ENCODE results near the gene LYZL1.
"Not testable (repeated sequence)": the region's sequence is repeated elsewhere in the genome, so short reads cannot be mapped to it uniquely, and the experiment has no call there.

The LYZL1 gene

GRCh38 chr10:29288906-29289305 lies at the start of gene LYZL1:
LYZL1 (plus strand) TSS chr10:29289070; CDS start chr10:29291868, 2,798 bp downstream.
- not testable (repeated sequence) for DNase-seq (ENCODE audit: low spot score)

GRCh38 chr10:29239569-29240472 lies 49.0 kb upstream of the LYZL1 start:
- DNase-seq (ENCODE audit: low spot score) = no peak

DNA sequence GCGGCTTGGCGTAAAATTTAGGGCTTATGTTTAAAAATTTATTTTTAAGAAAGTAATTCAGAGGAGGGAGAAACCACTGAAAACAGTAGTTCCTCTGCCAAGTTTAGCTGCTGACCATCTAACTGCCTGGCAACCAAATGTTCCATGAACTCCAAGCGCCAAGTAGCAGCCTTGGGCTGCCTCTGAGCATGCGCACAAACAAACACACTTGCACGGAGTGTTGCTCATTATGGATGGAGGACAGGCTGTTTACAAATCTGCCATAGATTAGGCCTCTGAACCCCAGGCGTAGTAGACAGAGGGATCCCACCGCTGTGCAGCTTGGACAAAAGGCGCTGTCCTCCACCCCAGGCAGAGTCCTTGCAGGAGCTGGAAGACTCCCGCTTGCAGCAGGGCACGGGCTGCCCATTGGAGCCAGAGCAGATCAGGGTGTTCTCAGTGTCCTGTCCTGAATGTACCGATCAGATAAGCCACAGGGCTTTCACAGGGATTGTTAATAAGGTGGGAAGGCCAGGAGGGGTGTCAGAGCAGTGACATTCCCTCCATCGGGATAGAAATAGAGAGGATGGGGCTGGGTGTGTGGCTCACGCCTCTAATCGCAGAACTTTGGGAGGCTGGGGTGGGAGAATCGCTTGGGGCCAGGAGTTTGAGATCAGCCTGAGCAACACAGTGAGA lies 47.7 kb upstream of the LYZL1 start:
- DNase-seq (ENCODE audit: low spot score) = no peak

GRCh38 chr10:29241925-29242324 lies 46.9 kb upstream of the LYZL1 start:
- no peak for DNase-seq (ENCODE audit: low spot score)

DNA sequence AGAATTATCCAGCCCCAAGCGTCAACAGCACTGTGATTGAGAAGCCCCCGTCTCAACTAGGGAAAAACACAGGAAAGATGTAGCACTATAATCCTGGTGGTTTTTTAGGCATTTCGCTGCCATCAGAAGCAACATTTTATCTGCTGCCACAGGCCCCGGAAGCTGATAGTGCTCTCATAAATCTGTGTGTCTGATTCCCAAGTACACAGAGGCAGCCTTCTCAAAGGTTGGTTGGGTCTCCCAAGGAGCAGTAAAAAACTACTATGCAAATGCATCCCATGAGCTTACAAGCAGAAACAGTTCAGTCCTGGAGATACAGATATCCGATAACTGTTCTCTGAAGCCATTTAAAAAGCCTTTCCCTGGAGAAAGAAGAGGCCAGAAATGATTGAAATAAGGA lies 45.8 kb upstream of the LYZL1 start:
- no peak for DNase-seq (ENCODE audit: low spot score)

DNA sequence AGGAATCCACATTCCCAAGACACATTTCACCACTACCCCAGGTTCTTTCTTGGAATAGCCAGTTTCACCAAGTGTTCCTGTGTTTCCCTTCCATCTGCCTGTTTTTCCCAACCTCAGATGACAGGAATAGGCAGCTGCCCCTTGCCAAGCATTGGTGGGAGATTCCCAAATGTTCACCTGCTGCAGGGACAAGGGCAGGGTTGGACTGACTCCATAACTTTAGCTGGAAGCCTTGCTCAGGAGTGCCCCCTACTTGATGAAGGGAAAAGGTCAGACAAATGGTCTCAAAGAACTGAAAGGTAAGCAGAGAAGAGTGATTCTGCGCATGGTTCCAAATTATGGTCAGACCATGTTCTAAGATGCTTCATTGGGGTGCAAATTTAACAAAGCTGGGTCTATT lies 45.1 kb upstream of the LYZL1 start:
- no peak for DNase-seq (ENCODE audit: low spot score)

DNA sequence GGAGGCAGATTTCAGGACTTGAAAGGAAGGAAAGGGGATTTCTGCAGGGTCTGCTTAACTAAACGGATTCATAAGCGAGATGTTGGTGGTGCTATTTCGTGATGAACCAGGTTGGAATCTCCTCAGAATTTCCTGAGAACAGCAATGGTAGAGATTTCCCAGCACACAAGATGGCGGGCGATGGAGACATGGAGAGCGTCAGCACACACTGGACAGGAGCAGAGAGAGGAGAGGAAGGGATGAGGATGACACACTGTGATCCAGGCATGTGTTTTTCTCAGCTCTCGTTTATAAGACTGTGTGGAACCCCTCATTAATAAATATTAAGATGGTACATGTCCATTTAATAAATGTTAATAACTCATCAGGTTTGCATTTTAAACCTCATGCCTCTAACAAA lies 43.9 kb upstream of the LYZL1 start:
- DNase-seq (ENCODE audit: low spot score) = no peak

DNA sequence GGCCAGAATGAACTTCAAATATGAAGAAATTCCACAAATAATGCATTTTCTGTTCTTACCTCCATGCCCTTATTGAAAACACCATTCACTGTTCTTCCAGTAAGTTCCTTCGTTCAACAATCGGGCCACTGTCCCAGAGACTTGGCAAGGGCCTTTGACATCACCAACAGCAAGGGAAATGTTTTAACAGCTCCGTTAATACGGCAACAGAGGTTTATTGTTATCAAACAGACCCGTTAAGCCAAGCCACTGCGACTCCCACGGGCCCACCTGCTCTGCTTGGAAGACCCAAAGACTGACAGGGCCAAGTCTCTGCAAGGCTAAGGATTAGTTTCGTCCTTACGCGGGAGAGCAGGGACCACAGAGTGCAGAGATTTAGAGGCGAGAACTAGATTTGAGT lies 43.4 kb upstream of the LYZL1 start:
- no peak for DNase-seq (ENCODE audit: low spot score)

DNA sequence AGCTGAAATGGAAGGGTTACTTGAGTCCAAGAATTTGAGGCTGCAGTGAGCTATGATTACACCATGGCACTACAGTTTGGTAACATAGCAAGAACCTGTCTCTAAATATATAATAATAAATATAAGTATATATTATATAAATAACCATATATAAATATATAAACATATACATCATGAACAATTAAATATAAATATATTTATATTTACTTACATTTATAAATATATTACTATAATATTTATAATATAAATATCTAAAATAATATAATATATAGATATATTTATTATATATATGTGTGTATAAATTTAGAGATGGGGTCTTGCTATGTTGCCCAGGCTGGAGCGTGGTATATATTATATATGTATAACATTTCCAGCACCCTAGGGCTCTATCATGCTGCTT lies 42.4 kb upstream of the LYZL1 start:
- no peak for DNase-seq (ENCODE audit: low spot score)

DNA sequence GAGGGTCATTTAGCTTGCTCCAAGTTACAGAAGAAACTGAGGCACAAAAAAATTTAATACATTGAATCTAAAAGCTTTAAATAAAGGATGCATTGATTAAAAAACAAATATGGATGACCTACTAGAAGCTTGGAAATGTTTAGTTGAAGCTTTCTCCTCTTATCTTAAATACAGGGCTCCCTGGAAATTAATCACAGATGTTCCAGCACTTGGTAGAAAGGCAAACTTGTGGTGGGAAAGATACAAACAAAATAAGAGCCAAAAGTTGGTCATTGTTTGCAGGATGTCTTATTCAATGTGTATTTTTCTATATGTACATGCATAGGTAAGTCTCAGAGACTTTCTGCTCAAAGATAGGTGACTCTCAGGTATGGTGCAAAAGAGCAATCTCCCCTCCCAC lies 40.7 kb upstream of the LYZL1 start:
- DNase-seq (ENCODE audit: low spot score) = no peak

GRCh38 chr10:29249018-29249417 lies 39.9 kb upstream of the LYZL1 start:
- no peak for DNase-seq (ENCODE audit: low spot score)

- DNase-seq (ENCODE audit: low spot score) = no peak
Observed at GRCh38 chr10:29250066-29250465, 38.8 kb upstream of the LYZL1 start.

DNA sequence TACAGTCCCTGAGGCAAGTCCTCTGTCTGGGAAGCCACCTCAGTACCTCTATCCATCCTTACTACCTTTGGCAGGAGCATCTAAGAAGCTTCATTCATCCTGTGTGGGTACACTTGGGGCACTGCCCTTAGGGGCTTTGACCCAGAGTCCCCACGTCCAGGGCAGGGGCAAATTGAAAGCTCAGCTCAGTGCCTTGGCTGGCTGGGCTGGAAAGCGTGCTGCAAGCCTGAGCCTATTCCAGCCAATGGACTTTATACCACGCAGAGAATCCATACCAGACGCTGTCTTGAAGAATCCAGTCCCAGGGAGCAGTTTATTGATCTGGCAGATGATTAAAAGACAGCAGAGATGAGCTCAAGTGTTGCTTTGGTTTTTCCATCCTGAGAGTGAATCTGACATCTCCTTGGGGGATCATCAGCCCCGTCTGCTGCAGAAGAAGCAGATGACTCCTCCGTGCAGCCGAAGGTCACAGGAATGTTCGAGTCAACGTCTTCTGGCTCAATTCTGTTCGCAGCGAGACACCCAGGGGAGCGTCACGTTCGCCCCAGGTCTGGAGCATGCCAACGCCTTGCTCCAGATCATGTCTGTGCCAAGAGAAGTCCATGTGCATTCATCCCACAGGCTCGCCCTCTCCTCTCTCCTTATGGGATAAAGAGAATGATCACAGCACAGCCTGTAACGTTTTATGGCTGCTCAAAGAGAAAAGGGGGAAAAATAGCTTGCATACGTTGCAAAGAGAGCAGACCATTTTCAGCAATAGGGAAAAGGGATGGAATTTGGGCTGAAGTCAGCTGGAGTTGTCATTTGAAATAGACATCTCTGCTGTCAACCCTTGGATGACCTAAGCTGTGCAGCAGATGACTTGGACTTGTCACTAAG lies 35.8 kb upstream of the LYZL1 start:
- DNase-seq (ENCODE audit: low spot score) = no peak

DNA sequence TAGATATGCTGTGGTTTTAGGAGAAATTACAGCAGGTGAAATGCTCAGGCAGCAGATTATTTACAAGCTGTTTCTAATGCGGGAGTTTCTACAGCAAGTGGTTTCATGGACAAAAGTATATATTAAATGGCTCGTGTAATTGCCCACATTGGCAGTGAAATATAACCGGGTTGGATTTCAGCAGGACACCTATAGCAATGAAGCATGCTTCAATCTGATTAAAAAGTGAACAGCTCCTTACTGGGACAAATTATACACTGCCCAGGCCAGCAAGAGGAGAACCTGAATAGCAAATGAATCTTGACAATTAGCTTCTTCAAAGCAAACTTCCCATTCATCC lies 35.2 kb upstream of the LYZL1 start:
- no peak for DNase-seq (ENCODE audit: low spot score)

DNA sequence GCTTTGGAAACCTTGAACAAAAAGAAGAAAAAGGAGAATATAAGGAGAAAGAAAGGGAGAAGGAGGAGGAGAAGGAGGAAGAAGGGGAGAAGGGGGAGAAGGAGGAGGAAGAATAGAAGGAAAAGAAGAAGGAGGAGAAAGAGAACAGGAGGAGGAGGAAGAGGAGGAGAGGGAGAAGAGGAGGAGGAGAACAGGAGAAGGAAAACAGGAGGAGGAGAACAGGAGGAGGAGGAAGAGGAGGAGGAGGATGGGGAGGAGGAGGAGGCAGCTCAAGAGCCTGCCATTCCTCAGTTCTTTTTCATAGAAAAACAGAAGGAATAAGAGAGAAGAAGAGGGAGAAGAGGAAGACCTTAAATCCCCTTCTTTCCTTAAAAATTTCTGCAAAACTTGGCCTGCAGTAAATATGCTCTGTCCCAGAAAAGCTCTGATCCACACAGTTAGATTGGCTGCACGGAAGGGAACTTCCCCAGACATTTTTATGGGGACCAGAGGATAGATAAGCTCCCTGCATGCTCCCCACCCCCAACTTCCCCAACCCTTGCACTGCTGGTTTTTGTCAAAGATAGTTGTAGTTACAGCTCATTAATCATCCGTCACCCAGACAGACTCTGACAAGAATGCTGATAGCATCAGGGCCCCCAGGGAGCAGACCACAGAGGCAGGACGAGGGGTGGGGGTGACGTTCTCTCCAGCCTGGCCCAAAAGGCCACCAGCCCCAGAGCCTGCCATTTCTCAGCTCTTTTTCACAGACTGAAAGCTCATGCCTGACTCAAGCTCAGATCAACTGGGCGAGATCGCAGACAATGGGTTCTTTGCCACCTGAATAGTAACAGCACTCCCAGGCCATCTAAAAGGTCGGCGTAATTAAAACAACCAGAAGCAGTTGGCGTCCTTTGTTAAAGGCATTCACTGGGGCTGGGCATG lies 34.5 kb upstream of the LYZL1 start:
- no peak for DNase-seq (ENCODE audit: low spot score)

DNA sequence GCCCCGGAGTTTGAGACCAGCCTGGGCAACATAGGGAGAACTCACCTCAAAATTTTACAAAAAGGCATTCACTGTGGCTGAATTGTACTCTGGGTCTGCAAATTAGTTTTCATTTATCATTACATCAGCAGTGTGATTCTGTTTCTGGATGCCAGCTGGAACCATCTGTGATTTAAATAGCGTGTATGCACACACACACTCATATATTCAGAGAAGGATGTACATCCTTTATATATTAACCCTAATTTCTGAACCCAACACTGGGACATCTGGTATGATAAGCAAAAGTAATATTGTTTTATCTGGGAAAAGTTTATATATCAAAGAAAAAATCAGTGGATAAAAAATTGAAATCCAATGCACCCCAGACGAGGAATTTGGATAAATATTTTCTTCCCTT lies 33.8 kb upstream of the LYZL1 start:
- no peak for DNase-seq (ENCODE audit: low spot score)

DNA sequence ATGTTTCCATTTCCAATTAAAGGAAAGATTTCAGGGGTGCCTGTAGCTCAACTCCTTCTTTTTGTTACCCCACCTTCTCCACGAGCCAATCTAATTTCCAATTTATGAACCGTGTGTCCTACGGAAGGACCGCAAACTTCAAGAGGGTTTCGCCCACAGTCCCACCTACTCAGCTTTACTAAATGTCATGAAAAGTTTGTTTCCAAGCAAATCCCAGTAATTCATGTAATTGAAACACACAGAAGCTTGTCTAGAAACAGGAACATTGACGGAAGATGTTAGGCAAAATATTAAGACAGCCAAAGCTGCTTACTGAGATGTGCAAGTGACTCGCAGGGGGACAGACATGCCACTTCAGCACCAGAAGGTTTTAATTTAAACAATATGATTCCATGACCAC lies 32.9 kb upstream of the LYZL1 start:
- DNase-seq (ENCODE audit: low spot score) = no peak

- DNase-seq (ENCODE audit: low spot score) = no peak
Observed at GRCh38 chr10:29256586-29256985, 32.3 kb upstream of the LYZL1 start.

- DNase-seq (ENCODE audit: low spot score) = no peak
Observed at GRCh38 chr10:29257106-29257783, 31.6 kb upstream of the LYZL1 start.

- DNase-seq (ENCODE audit: low spot score) = no peak
Observed at GRCh38 chr10:29257784-29258135, 31.1 kb upstream of the LYZL1 start.

- no peak for DNase-seq (ENCODE audit: low spot score)
Observed at GRCh38 chr10:29259498-29259897, 29.4 kb upstream of the LYZL1 start.

Data from CD4-positive, alpha-beta T cell treated with Interleukin-15 for 4 hours (primary cell).